Activated T-cell treated with anti-CD3 and anti-CD28 coated beads for 48 hours (primary cell): ENCODE data around the gene PLEKHG5.

Experiments
- DNase-seq: peaks from one replicate; pipeline ENCODE4 v3.0.0-alpha.2; 2020; ENCODE audit warnings: low read depth

Gene PLEKHG5

GRCh38 chr1:6477039-6477820 lies 14.2 kb downstream of the PLEKHG5 start:
- no peak for DNase-seq

- no peak for DNase-seq
These were observed 15.0 kb downstream of the PLEKHG5 start for GRCh38 chr1:6476483-6476882.

- DNase-seq = peak; percentile 60
These were observed 15.9 kb downstream of the PLEKHG5 start for GRCh38 chr1:6475381-6476133.

- no peak for DNase-seq
These were observed 16.6 kb downstream of the PLEKHG5 start for GRCh38 chr1:6474815-6475282.

- DNase-seq = no peak
These were observed 17.3 kb downstream of the PLEKHG5 start for GRCh38 chr1:6473974-6474814.

GRCh38 chr1:6473156-6473555 lies 18.3 kb downstream of the PLEKHG5 start:
- DNase-seq = no peak

GRCh38 chr1:6472391-6472790 lies 19.1 kb downstream of the PLEKHG5 start:
- DNase-seq = no peak

GRCh38 chr1:6471970-6472368 lies 19.5 kb downstream of the PLEKHG5 start:
- no peak for DNase-seq

- DNase-seq = no peak
These were observed 20.1 kb downstream of the PLEKHG5 start for GRCh38 chr1:6471086-6471969.

GRCh38 chr1:6470132-6471085 lies 21.1 kb downstream of the PLEKHG5 start:
- no peak for DNase-seq

GRCh38 chr1:6468729-6469461 lies 22.6 kb downstream of the PLEKHG5 start:
- DNase-seq = no peak

- DNase-seq = no peak
These were observed 23.5 kb downstream of the PLEKHG5 start for GRCh38 chr1:6467744-6468688.

- DNase-seq = no peak
These were observed 24.2 kb downstream of the PLEKHG5 start for GRCh38 chr1:6467224-6467623.

- DNase-seq = no peak
These were observed 24.7 kb downstream of the PLEKHG5 start for GRCh38 chr1:6466751-6467150.

GRCh38 chr1:6466023-6466422 lies 25.4 kb downstream of the PLEKHG5 start, which contains the start of gene TNFRSF25:
TSS of gene TNFRSF25 (minus strand) at chr1:6466173. CDS start at chr1:6466107, 66 bp downstream.
- DNase-seq = peak; percentile 66

GRCh38 chr1:6465461-6466005 lies 25.9 kb downstream of the PLEKHG5 start:
- peak; percentile 44 for DNase-seq

GRCh38 chr1:6464915-6465314 lies 26.6 kb downstream of the PLEKHG5 start:
- DNase-seq = no peak

GRCh38 chr1:6464514-6464836 lies 27.0 kb downstream of the PLEKHG5 start:
- DNase-seq = no peak
